CD4-positive, alpha-beta T cell (primary cell): ENCODE measurements around the gene TOMM40L. TPM values are rescaled to one million over a fixed set of nuclear protein-coding genes. Genes with fewer than 3 reads are reported as not detected.
A peak's percentile ranks its signal among the peaks of the same experiment; 100 is the strongest.

Experiments used
- ATAC-seq: fragments of 200-7000 bp; cut with Tn5 transposase; one replicate; pipeline ENCODE4 v1.10.0; 2022; ENCODE audit warnings: mild to moderate bottlenecking; ENCODE audit not compliant: poor library complexity
- CTCF ChIA-PET: fragments of 350-600 bp; sonication (Branson Sonifier 250); formaldehyde crosslinking; loops from one replicate; lab custom pipeline; 2021; ENCODE audit warnings: antibody characterized with exemption, inconsistent platforms; lab: Charles Lee
- POLR2A ChIA-PET: fragments of 350-600 bp; sonication (Branson Sonifier 250); formaldehyde crosslinking; loops from one replicate; lab custom pipeline; 2021; ENCODE audit warnings: antibody characterized with exemption, inconsistent platforms; lab: Charles Lee
- DNase-seq, 14 experiments: peaks; one replicate each; pipeline ENCODE4 v3.0.0-alpha.2; 2013 to 2020; ENCODE audit warnings: mixed read lengths in 2 of 14
- H3K27ac ChIP-seq, 2 donors: one replicate each; pipeline versions ENCODE4 v1.5.1 to v1.7.0; 2013; ENCODE audit warnings: low read length in 2 of 2, low read depth in 1 of 2, mild to moderate bottlenecking in 1 of 2
- H3K27me3 ChIP-seq, 2 experiments: 1 replicate in 1 of 2; 2 replicates in 1 of 2; pipeline versions ENCODE4 v1.6.1 to v1.7.0; 2013; ENCODE audit warnings: low read length in 2 of 2, control low read depth in 1 of 2, mild to moderate bottlenecking in 1 of 2, moderate library complexity in 1 of 2; ENCODE audit not compliant: insufficient read depth in 2 of 2, control insufficient read depth in 1 of 2
- H3K36me3 ChIP-seq: one replicate; pipeline ENCODE4 v1.6.1; 2013; ENCODE audit warnings: low read length, control low read depth; ENCODE audit not compliant: insufficient read depth
- H3K4me1 ChIP-seq: one replicate; pipeline ENCODE4 v1.6.1; 2013; ENCODE audit warnings: low read length, control low read depth; ENCODE audit not compliant: insufficient read depth
- H3K4me3 ChIP-seq: one replicate; pipeline ENCODE4 v1.5.1; 2013; ENCODE audit warnings: mild to moderate bottlenecking, low read length, moderate library complexity
- H3K9me3 ChIP-seq, 2 experiments: 1 replicate in 1 of 2; 2 replicates in 1 of 2; pipeline versions ENCODE4 v1.6.1 to v1.7.0; 2013; ENCODE audit warnings: low read length in 2 of 2, mild to moderate bottlenecking in 2 of 2, control low read depth in 1 of 2, moderate library complexity in 1 of 2; ENCODE audit not compliant: control insufficient read depth in 1 of 2, insufficient read depth in 1 of 2
- H3K27ac Mint-ChIP-seq: one replicate; pipeline ENCODE4 v1.8.0; 2020; ENCODE audit warnings: mixed read lengths
- H3K27me3 Mint-ChIP-seq: one replicate; pipeline ENCODE4 v1.8.0; 2021; ENCODE audit warnings: mixed read lengths
- H3K36me3 Mint-ChIP-seq: one replicate; pipeline ENCODE4 v1.8.0; 2021; ENCODE audit warnings: low read depth, mixed read lengths
- H3K4me1 Mint-ChIP-seq: one replicate; pipeline ENCODE4 v1.8.0; 2021; ENCODE audit warnings: low read depth, mixed read lengths
- H3K4me3 Mint-ChIP-seq: one replicate; pipeline ENCODE4 v1.8.0; 2020; ENCODE audit warnings: mild to moderate bottlenecking, mixed read lengths
- H3K9me3 Mint-ChIP-seq: one replicate; pipeline ENCODE4 v1.8.0; 2020; ENCODE audit warnings: mixed read lengths
- intact Hi-C, 2 experiments: fragments of 100-400 bp; cut with DNase I in 1 of 2; cut with micrococcal nuclease in 1 of 2; formaldehyde crosslinking; loops; one replicate each; pipeline versions ENCODE4 v1.15.1 to v1.9.0; 2023 to 2025; cut with DNase I, micrococcal nuclease
- total RNA-seq, 174 experiments: library from RNA in 2 of 174; stranded (reverse) in 2 of 174; gene quantifications; one replicate each; pipeline ENCODE4 v1.2.3 and lab custom pipeline; 2021 to 2026
- TF ChIP-seq, protein P1 (sequence below): fragments of 200-600 bp; IDR thresholded peaks from one replicate; pipeline ENCODE4 v1.8.0; 2022; ENCODE audit warnings: antibody characterized with exemption, mild to moderate bottlenecking

The TOMM40L gene
- total RNA-seq, 2 experiments from 2014 or later = 3.2 to 4.1 TPM

DNA sequence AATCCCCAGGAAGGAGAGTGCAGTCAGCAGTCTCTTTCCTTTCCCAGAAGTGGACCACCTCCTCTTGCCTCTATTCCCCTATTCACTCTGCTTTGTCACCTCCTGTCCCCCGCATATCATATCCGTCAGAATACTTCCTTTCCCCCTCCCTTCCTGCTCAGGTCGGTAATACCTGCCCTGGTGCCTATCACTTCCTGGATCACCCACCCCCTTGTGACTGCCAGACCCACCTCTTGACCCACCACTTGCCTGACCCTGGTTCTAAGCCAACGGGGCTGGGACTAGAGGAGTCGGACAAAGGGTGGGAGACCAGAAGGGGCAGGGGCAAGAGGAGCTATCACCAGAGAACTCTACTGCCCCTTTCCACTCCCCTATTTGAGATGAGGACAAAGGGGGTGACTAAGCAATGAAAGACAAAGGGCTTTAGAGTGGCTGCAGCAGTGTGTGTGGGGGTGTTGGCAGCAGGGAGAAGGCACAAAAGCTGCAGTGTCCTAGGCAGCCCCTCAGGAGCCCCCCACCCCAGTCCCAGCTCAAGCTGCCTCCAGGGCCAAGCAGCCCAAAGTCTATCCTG is 25.4 kb upstream of the TOMM40L start:
- Histone ChIP-seq H3K36me3 (peaks cover 20% of the 10 kb centered on the region), H3K27ac (peak overlapping the region; percentile 40 to 86), H3K4me1 (peaks cover 52% of the 10 kb centered on the region), H3K27me3 (no peaks in the 10 kb centered on the region), H3K9me3 (no peaks in the 10 kb centered on the region), H3K4me3 (no peak overlapping the region)
- peaks cover 52% of the 10 kb centered on the region for H3K4me1 Mint-ChIP-seq
- peaks cover 26% of the 10 kb centered on the region for H3K36me3 Mint-ChIP-seq
- ChIA-PET POLR2A (interaction anchor here (2.5 to 5.0 kb wide), 6 partner anchors 13 to 189 kb away, joined by 20 to 95 read pairs (median 58); partner anchors contain the start of genes PPOX, SDHC and TOMM40L), CTCF (interaction anchor here (1.0 to 4.5 kb wide), 4 partner anchors 8 to 91 kb away, joined by 3 to 43 read pairs (median 8); partner anchors contain the start of genes TOMM40L and UFC1)
- no peaks in the 10 kb centered on the region for H3K27me3 Mint-ChIP-seq
- TF ChIP-seq, protein P1, sequence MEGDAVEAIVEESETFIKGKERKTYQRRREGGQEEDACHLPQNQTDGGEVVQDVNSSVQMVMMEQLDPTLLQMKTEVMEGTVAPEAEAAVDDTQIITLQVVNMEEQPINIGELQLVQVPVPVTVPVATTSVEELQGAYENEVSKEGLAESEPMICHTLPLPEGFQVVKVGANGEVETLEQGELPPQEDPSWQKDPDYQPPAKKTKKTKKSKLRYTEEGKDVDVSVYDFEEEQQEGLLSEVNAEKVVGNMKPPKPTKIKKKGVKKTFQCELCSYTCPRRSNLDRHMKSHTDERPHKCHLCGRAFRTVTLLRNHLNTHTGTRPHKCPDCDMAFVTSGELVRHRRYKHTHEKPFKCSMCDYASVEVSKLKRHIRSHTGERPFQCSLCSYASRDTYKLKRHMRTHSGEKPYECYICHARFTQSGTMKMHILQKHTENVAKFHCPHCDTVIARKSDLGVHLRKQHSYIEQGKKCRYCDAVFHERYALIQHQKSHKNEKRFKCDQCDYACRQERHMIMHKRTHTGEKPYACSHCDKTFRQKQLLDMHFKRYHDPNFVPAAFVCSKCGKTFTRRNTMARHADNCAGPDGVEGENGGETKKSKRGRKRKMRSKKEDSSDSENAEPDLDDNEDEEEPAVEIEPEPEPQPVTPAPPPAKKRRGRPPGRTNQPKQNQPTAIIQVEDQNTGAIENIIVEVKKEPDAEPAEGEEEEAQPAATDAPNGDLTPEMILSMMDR = no peak
- peak in 4 of 14 experiments; percentile 31 to 70 (median 40) for DNase-seq
- intact Hi-C loops = no loop called here
- H3K4me3 Mint-ChIP-seq = peak overlapping the region; percentile 57
- peak overlapping the region; percentile 95 for H3K27ac Mint-ChIP-seq
- no peaks in the 10 kb centered on the region for H3K9me3 Mint-ChIP-seq
- no peak for ATAC-seq

DNA sequence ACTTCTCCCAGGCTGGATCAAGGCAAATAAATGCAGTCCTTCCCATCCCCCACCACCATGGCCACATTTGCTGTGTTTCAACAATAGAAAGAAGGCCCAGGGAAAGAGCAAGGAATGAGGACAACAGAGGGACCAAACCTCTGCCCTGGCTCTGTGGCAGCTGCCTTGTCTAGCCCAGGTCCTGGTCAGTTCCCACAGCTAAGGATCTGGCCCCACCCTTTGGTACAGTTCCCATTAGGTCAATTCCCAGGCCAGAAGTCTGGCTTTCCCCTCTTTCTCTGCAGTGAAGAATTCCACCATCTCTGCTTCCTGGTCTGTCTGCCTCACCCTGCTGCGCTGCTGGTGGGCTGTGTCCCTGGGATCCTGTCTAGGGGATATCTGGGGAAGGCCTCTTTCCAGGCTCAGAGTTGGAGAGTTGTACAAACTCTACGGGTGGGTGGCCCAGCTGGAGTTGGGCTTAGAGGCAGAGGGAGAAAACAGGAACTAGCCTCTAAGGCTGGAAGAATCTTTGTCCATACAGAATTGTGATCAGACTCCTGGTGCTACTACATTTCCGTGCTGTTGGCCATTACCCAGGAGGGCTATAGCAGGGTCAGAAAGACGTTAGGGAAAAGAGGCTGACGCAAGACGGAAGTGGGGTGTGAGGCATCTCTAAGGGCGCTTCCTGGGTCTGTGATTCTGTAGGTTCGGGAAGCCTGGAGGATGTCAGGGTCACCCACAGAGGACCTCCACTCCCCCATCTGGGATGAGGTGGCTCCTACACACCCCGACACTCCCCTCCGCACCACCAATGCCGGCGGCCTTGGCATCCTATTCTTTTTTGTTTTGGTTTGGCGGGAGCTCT is 24.6 kb upstream of the TOMM40L start:
- H3K9me3 ChIP-seq = no peaks in the 10 kb centered on the region
- intact Hi-C loops = no loop called here
- Mint-ChIP-seq H3K4me1 (peaks cover 60% of the 10 kb centered on the region), H3K9me3 (no peaks in the 10 kb centered on the region), H3K27ac (peak overlapping the region; percentile 95), H3K4me3 (peak overlapping the region; percentile 99), H3K27me3 (no peaks in the 10 kb centered on the region), H3K36me3 (peaks cover 33% of the 10 kb centered on the region)
- CTCF ChIA-PET = interaction anchor here (1.0 to 4.5 kb wide), 9 partner anchors 8 to 181 kb away, joined by 3 to 43 read pairs (median 5); partner anchors contain the start of genes PPOX, TOMM40L and UFC1
- TF ChIP-seq, protein P1 = no peak
- peak in 2 of 14 experiments; percentile 30 to 45 for DNase-seq
- peaks cover 46% of the 10 kb centered on the region for H3K4me1 ChIP-seq
- H3K36me3 ChIP-seq = peaks cover 27% of the 10 kb centered on the region
- peak overlapping the region; percentile 85 to 86 for H3K27ac ChIP-seq
- H3K4me3 ChIP-seq = peak overlapping the region; percentile 66
- POLR2A ChIA-PET = interaction anchor here (0.6 to 5.0 kb wide), 30 partner anchors 9 to 938 kb away, joined by 3 to 95 read pairs (median 8); partner anchors contain the start of genes APOA2, ARHGAP30, B4GALT3 and DCAF8
- ATAC-seq = no peak
- H3K27me3 ChIP-seq = no peaks in the 10 kb centered on the region
